Peyer's patch (tissue), 4 donors: ENCODE measurements around the gene NBR1.
"Not testable (repeated sequence)": the region's sequence is repeated elsewhere in the genome, so short reads cannot be mapped to it uniquely, and the experiment has no call there.

Experiments
- CTCF ChIP-seq, 6 experiments: fragments of 450-650 bp in 4 of 6; fragments of 200-600 bp in 2 of 6; sonication (generic) in 1 of 6; IDR thresholded peaks; one replicate each; pipeline ENCODE4 v1.5.1; 2017 to 2019; ENCODE audit warnings: antibody characterized with exemption in 6 of 6, mild to moderate bottlenecking in 3 of 6, moderate library complexity in 1 of 6
- POLR2A ChIP-seq, 2 donors: fragments of 450-650 bp; IDR thresholded peaks; one replicate each; pipeline ENCODE4 v1.5.1; 2017; ENCODE audit warnings: antibody characterized with exemption in 2 of 2, mild to moderate bottlenecking in 2 of 2, moderate library complexity in 2 of 2

GRCh38 chr17:43186656-43187055, 15.6 kb downstream of the NBR1 start:
- not testable (repeated sequence) for TF ChIP-seq CTCF, POLR2A (IDR thresholded peaks at IDR 0.05)
